Globus pallidus (tissue), 1 donor: Measurements from ENCODE around the gene BTG1.
"Not testable (repeated sequence)": the region's sequence is repeated elsewhere in the genome, so short reads cannot be mapped to it uniquely, and the experiment has no call there.

Experiments used
- DNase-seq: peaks from one replicate; pipeline ENCODE4 v3.0.0-alpha.2; 2015; ENCODE audit warnings: low spot score

The BTG1 gene

DNA sequence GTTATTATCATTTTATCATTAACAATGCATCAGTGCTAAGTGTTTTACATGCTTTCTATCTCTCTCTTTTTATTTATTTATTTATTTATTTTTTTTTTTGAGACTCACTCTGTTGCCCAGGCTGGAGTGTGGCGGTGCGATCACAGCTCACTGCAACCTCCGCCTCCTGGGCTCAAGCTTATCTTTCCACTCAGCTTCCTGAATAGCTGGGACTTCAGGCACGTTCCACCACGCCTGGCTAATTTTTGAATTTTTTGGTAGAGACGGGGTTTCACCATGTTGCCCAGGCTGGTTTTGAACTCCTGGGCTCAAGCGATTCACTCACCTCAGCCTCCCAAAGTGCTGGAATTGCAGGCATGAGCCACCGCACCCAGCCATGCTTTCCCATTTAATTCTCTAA is 3.9 kb upstream of the BTG1 start:
- no peak for DNase-seq

DNA sequence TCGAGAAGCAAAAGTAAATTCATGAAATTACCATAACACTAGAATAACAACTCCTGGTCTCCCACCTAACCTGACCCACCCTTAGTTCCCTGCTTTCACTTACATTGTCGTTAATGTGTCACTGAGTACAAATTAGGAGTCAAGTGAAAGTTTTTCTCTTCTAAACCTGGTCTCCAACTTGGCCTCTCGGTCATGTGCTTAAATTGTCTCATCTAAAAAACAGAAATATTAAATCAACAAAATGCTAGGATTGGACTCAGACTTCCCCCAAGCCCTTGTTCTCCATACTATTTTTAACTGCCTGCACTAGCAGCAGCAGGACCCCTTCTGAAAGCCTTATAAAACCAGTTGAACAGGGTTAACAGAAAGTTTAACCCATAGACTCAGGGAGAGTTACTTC is 1.8 kb upstream of the BTG1 start:
- no peak for DNase-seq

DNA sequence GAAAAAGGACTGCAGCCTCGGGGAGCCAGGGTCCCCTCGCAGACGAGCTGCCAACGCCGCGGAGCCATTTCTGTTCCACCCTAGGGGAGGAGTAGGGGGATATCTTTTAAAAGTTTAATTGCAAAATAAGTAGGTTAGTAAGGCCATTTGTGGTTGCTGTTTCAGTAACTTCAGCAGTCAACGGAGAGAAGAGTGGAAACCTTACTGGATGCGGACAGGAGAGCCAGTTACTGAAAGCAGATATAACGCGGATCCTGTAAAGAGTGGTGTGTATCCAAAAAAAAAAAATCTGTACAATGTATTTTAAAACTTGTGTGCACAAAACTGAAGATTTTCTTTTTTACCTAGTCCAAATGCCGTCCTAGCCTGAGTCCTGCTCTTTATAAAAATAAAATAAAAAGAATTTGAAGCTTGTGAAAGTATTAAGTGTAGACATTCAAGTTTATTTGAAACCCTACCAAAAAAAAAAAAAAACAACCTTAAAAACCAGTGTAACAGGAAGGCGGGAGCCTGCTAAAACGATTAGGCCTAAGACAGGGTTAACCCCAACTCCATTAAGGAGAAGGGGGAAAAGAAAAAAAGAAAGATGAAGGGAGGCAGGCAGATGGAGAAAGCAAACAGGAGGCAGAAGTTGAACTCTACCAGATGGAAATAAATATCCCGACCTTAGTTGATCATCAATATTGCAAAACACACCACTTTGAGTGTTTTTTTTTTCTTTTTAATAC is 1.0 kb upstream of the BTG1 start:
- DNase-seq: no peak

DNA sequence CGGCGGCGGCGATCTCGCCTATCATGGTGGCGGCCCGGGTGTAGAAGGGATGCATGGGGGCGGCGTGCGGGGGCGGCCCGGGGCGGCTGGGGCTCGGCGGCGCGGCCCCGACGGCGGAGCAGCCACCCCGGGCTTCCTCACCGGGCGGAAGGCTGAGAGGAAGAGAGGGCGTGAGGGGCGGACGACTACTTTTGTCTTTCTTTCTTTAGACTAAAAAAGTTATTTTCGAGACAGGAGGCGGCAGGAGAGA is 240 bp downstream of the BTG1 start:
- DNase-seq: no peak

DNA sequence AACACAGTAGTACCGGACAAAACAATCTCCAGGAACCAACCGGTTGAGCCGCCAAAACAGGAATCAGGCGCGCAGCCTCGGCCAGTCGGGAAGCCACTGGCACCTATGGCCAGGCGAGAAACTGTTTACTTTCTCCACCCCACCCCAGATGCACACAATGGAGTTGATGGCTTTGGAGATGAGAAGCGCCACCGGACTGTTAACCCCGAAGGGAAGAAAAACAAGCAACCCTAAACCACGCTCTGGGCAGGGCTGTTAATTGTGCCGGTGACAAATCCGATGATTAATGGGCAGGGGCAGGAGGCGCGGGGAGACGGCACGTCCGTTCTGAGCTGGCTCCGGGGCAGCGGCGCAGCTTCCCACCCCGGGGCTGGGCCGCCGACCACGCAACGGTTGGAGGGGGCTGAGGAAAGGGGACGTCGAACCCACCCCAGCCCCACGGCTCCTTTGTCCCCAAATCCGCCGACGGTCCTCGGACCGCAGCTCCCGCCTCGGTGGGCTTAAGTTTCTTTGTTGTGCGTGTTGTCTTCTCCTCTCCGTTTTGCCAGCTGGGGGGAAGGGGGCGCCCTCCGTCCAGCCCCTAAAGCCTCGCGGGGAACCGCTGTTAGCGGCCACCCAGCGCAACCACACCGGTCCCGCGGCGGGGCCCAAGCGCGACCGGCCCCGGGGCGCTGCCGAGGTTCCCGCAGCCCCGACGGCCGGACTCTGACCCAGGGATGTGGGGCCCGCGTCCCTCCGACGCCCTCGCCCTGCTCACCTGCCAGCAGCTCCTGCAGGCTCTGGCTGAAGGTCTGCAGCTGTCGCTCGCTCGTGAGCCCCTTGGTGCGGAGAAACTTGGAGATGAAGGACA is 790 bp downstream of the BTG1 start:
- peak; percentile 57 for DNase-seq

DNA sequence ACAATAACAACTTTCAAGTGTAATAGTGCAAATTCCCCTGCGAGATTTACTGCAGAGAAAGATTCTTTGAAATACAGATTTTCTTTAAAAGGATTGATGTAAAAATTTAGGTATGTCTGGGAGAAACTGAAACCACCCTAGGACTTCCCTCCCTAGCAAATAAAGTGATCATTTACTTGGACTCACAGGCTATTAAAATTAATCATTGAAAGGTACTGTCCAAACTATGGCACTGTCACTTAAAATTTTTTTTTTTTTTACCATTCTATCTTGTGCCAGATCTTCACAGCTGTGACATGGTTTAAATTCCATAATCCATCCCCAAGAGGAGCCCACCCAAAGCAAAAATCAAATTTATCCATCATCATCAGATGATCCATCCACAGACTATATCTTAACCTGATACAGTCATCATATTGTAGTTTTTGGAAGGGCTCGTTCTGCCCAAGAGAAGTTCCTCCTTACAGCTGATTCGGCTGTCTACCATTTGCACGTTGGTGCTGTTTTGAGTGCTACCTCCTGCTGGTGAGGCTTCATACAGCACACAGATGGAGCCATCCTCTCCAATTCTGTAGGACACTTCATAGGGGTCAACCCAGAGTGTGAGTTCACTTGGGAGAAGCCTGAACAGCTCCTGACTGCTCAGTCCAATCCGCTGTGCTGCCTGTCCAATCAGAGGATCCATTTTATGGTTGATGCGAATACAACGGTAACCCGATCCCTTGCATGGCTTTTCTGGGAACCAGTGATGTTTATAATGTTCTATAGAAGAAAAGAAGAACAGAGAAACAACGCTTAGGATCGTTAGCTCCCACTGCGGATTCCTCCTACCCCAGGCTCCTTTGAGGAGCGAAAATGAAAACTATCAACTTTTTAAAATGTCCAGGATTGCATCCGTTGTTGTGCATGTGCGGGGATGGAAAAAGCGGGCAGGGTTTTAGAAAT is 1.7 kb downstream of the BTG1 start:
- peak; percentile 73 for DNase-seq

DNA sequence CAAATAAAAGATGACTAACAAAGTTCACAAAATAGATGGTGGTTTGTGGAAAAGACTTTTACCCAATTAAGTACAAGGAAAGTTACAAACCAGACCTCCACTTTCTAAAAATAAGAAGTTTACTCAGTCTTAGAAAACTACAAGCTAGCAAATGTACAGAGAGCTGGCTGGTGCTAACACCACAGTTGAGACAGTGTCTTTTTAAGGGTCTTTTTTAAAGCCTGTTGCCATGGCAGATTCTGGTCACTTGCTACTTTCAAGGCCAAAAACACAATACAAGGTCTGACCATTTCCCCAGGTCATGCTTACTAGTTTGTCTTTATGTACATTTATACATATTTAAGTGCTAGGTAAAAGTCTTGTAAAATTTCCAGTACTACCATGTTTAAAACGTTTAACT is 2.4 kb downstream of the BTG1 start:
- DNase-seq: no peak

DNA sequence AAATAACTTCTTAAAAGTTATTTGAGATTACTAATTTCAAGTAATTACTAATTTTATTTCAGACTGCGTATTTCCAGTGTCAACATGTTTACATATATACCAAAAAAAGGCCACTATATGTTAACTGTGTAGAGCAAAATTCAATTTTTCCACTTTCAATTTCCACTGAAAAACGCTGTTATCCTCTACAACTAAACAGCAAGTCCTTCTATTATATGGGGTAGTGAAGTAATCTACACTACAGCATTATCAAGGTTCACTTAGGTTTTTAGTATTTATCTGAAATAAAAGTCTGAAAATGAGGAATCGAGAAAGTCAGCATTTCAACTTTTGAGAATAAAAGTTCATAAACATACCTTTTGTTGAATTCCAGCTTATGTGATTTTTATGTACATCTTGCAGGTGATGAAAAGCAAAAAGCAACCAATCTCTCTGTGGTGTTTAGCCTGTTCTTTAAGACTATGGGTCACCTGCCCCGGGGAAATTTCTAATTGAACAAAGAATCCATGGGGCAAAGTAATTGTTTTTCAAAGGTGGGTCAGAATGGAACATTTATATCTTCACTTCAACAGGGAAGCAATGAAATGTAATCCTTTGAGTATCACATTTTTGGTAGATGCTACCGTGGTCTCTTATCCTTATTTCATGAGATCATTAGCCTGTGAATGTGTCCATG is 3.3 kb downstream of the BTG1 start:
- DNase-seq: no peak

DNA sequence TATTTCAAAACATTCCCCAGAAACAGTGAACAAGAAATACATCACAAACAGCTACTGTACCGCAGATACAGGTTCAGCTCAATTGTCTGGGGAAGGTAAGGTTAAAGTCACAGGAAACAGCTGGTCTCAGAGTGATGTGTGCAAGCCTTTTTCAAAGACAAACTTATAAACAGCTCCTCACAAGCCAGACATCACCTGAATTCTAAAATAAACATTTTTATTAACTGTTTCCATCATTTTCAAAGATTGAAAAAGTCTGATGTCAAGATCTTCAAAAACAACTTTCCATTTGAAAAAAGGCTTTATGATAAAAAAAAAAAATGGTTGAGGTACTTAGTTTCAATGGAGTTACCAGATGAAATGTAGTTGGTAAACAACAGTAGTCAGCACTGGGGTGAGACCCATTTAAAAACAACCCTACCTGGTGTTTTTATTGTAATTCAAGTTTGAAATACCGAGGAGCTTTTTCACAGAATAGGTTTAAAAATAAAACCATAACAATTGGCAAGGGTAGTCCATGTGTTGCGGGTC is 4.0 kb downstream of the BTG1 start:
- DNase-seq: no peak

DNA sequence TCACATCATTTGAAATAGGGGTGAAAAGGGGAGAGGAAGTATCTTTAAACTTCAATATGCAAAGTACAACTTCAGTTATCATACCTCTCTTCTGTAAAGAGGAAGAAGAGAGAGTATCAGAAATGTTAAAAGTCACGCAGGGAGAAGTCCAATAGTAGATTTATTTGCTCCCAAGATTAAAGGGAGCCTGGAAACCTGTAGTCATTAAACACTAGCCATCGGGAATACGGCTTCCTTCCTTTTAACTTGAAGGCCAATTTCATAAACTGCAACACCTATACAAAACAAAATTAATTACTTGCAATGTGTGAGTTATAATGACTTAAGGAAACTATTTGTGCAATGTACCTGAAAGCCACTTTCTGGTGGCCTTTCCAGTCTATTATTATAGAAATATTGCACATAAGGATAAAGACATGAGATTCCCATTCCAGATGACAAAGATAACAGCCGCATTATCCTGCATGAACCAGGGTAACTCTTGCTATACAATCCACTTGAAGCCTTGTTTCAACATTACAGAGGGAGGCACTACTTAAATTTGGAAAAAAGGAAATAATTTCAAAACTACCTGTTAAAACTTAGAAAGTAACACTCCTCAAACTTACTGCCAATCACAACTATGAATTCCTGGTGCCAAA is 4.6 kb downstream of the BTG1 start:
- no peak for DNase-seq

DNA sequence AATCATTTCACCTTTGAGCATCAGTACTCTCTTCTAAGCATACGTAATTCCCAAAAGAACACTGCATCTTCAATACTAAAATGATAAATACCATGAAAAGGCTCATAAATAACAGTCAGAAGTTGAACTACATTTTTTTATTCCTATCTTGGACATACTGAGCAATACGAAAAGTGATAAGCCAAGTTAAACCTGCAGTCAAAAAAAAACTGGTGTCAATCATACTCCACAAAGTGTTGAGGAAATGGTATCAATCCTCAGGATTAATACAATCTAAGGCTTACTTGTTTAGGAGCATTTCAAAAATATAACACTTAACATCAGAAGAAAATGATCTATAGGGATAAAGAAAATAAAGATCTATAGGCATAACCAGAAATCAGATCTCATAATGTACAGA is 5.5 kb downstream of the BTG1 start:
- no peak for DNase-seq

DNA sequence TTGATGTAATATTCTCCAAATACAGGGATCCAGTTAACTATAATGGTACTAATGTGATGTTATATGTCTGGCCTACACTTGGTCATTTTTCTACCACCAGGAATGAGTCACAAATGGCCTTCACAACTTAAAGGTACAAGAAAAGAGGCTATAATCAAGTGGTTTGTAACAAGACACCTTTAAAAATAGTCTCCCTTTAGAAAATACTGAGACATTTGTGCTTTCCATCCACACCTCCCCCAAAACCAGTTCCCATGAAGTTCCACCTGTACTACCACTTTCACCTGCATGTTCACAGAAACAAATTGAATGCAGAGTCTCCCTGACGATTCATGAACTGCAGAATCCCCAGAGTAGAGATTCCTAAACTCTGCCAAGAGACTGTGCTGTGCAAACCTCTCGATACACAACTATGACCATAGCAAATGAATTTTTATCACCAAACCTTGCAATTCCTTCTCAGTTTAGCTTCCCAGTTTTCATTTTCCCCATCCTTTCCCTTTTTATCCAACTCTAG is 6.0 kb downstream of the BTG1 start:
- DNase-seq: no peak

DNA sequence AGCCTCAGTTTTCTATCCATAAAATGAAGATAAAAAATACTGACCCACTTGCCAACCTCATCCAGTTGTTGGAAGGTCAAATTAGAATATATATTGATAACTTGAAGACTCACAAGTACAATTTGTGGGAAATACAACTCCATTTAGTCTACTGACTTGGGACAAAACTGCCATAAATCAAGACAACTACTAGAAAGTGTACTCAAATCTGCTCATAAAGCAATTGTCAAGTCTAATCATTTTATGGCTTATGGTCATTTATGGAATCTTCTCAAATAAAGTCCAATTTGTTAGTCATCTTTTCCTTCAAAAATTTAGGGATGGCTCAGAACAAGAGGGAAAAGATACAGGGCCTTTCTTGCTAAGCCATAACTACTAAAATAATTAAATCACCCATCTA is 7.0 kb downstream of the BTG1 start:
- no peak for DNase-seq

DNA sequence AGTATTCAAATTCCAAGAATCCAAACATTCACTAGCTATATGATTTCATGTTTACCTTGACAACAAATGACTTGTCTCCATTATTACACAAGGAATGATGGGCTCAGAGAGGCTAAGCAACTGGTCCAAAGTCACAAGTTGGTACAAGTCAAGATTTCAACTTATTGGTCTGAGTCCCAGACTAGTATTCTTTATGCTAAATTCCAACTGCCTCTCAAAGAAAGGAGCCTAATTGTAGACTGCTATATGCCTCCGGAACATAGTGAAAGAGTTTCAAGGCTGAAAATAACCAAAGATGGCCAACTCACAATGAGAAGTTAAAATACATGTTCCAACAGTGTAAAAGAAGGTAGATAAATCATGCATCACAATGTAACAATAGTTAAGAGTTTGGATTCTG is 7.5 kb downstream of the BTG1 start:
- DNase-seq: no peak

DNA sequence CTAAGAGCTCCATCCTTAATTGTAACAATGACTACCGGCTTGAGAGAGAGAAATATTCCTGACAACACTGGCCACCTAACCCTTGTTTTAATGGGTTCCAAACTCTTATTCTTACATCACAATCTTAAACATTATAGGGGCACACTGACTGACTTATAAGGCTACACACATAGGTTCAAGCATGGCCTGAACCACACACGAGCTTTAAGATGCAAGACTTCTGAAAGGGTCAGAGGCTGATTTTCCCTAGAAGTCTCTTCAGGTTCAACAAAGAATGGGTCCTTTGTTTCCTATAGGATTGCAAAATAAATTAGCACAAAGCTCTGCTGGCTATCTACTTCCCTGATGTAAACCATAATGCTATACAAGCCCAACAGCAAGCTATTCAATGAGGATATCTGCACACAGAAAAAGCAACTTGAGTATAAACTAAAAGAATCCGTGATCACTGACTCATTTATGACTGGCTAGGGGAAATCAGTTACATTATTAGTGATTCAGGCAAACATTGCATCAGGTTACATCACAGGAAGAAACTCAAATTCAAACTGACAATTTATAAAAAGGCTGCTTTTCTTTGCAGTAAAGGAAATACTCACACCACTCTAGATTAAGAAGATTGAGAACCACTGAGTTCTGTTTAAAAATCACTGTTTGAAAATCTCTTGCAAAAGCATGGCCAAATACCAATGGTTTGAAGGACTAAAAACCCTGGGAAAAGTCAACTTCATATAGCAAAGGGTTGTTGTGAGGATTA is 8.5 kb downstream of the BTG1 start:
- no peak for DNase-seq

DNA sequence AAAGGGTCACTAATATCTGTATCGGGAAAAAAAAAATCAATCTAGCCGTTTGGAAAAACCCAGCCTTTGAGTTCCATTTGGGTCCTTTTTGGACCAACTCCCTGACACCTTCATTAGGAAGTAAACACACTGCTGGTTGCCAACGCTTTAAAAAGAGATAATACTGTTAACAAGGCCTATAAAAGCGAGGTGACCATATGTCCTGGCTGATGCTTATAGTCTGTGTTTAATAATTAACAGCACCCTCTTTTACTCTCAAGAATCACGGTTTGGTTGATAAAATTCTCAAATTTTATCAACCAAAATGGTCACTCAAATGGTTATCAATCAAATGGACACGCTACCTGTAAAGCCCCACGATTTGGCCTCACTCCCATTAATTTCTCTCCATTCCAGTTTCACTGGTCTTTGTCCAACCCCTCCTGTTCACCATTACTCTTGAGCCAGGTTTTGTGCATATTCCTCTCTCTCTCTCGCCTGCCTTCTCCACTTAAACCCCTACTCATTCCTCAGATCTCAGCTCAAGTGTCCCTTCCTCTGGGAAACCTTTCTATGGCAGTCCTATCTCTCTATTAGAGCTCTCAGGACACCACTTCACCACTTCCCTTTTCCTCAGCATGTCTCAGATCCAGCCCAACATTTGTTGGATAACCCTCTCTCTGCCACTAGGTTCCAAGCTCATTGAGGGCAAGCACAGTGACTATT is 9.5 kb downstream of the BTG1 start:
- no peak for DNase-seq

DNA sequence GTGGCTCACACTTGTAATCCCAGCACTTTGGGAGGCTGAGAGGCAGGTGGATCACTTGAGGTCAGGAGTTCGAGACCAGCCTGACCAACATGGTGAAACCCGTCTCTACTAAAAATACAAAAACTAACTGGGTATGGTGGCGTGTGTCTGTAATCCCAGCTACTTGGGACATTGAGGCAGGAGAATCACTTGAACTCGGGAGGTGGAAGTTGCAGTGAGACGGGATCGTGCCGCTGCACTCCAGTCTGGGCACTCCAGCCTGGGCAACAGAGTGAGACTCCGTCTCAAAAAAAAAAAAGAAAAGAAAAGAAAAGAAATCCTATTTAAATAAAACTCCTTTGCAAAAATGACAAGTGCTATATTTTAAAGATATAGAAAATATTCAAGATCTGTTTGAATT is 10.1 kb downstream of the BTG1 start:
- DNase-seq: not testable (repeated sequence)

DNA sequence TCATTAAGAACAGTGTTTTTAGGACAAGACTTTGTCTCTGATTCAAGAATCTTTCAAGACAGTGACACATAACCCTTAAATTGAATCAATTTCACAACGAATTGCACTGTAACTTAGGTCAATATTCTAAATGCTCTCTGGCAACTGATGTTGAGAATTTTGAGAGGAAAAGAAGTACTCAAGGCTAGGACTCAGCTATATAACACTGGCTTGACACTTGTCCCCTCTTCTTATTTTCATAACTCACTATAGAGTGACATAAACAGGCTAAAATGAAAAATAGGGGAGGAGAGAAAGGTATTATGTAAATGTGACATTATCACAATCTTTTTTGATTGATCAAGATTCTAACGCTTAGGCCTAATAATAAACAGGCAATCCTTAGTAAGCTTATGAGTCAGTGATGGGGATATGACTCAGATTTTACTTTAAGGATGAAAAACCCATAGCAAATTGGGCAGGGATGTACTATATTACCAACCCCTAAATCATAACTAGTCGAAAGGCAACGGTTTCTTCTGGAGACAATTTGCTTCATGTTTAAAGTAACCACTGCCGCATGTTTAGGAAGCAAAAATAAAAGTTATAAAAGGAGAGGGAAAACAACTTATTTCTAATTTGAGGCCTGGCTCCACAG is 10.9 kb downstream of the BTG1 start:
- DNase-seq: no peak
